Ishikawa (cell line): ENCODE measurements around the gene TNPO3.

Experiments used
- CREB1 ChIP-seq: IDR thresholded peaks from 2 replicates; pipeline ENCODE4 v1.6.1; 2012; ENCODE audit warnings: low read depth
- EP300 ChIP-seq: IDR thresholded peaks from 2 replicates; pipeline ENCODE4 v1.6.1; 2012; ENCODE audit warnings: borderline replicate concordance
- MAX ChIP-seq: IDR thresholded peaks from 2 replicates; pipeline ENCODE4 v1.6.1; 2012
- RAD21 ChIP-seq: IDR thresholded peaks from 2 replicates; pipeline ENCODE4 v1.6.1; 2012; ENCODE audit warnings: low read depth
- REST ChIP-seq: IDR thresholded peaks from 2 replicates; pipeline ENCODE4 v1.6.1; 2012; ENCODE audit warnings: low read depth, mild to moderate bottlenecking
- TAF1 ChIP-seq: IDR thresholded peaks from 2 replicates; pipeline ENCODE4 v1.6.1; 2012; ENCODE audit warnings: low read depth, mild to moderate bottlenecking
- TCF12 ChIP-seq: IDR thresholded peaks from 2 replicates; pipeline ENCODE4 v1.6.1; 2012; ENCODE audit warnings: low read depth
- USF1 ChIP-seq: IDR thresholded peaks from 2 replicates; pipeline ENCODE4 v1.6.1; 2012
- ZBTB7A ChIP-seq: IDR thresholded peaks from 2 replicates; pipeline ENCODE4 v1.6.1; 2012; ENCODE audit warnings: low read depth

GRCh38 chr7:128946936-128947830 is 107.7 kb downstream of the TNPO3 start:
- TF ChIP-seq USF1 (no peak), EP300 (no peak), ZBTB7A (no peak), CREB1 (no peak), TAF1 (no peak), MAX (no peak), RAD21 (peak; percentile 31; the same call in 1 of the 2 replicates), TCF12 (no peak), REST (no peak)
